ENCODE measurements around the gene SYVN1.
A peak's percentile ranks its signal among the peaks of the same experiment; 100 is the strongest.

The SYVN1 gene

DNA sequence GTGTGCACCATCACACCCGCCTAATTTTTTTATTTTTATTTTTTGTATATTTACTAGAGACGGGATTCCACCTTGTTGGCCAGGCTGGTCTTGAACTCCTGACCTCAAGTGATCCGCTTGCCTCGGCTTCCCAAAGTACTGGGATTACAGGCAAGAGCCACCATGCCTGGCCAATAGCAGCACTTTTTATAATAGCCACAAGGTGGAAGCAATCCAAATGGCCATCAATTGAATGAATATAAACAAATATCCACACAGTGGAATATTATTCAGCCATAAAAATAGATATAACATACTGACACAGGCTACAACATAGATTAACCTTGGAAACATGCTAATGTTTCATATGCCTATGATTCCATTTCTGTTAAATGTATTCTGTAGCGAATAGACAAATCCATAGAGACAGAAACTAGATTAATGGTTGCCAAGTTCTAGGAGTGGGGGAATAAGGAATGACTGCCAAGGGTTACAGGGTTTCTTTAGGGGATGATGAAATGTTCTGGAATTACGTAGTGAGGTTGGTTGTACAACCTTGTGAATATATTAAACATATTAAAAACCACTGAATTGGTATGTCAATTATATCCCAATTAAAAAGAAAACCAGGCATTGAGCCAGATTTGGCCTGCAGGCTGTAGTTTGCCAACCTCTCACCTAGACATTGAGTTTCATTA is 33.5 kb downstream of the SYVN1 start:
- no peak overlapping the region for H3K4me3 Mint-ChIP-seq
- H3K27ac Mint-ChIP-seq: no peak overlapping the region
- H3K4me1 Mint-ChIP-seq (ENCODE audit: low read depth): peaks cover 21% of the 10 kb centered on the region
- H3K27me3 Mint-ChIP-seq: no peaks in the 10 kb centered on the region
- no peaks in the 10 kb centered on the region for H3K9me3 Mint-ChIP-seq (ENCODE audit: low read depth)
- peaks cover 2% of the 10 kb centered on the region for H3K36me3 Mint-ChIP-seq

DNA sequence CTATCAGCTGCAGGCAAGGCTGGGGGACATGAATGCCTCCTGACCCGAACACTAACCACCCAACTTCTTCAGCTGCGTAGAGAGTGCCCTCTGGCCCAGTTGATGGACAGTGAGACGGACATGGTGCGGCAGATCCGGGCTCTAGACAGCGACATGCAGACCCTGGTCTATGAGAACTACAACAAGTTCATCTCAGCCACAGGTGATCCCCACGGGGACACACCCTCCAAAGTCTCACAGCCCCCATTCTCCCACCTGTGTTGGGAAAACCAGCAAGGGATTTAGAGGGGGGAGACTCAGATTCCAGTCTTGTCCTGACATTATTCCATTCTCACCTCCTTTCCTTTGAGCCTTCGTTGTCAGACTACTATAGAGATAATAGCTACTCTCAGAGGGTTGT is 37.4 kb downstream of the SYVN1 start:
- Mint-ChIP-seq H3K36me3 (peaks cover 2% of the 10 kb centered on the region), H3K4me1 (ENCODE audit: low read depth) (peaks cover 16% of the 10 kb centered on the region), H3K27ac (no peak overlapping the region), H3K4me3 (peak overlapping the region; percentile 93), H3K9me3 (ENCODE audit: low read depth) (no peaks in the 10 kb centered on the region), H3K27me3 (no peaks in the 10 kb centered on the region)

DNA sequence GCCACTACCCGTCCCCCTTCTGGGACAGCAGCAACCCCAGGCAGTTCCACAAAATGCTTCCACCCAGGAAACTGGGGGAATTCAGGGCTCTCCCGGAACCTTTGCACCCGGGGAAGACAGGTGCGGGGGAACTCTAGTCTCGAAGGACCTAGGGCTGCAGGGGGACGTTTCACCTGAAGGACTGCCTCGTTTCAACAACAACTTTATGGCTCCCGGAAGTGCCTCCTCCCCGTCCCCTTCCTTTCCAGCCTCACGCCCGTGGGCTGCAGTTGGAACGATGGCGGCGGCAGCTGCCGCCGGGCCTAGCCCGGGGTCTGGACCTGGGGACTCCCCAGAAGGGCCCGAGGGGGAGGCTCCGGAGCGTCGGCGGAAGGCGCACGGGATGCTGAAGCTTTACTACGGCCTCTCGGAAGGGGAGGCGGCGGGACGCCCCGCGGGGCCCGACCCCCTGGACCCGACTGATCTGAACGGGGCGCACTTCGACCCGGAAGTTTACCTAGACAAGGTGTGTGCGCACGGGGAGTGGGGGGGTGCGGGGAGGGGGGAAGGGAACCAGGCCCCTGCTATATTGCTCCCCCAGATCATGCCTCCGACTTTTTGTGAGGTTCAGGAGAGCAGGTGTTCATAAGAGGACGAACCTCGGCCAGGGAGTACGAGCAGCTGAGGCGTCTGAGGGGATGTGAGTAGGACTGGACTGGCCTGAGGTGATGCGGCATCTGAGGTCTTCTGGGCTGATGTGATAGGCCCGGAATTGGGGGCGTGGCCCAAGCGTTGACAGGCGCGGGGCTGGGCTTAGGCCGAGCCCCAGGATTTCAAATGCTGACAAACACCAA is 38.1 kb downstream of the SYVN1 start, which contains the start of gene VPS51:
VPS51 (plus strand) TSS at position 241 of the 833 bp plus-strand sequence; CDS start at position 278, 37 bp downstream.
- Mint-ChIP-seq H3K4me1 (ENCODE audit: low read depth) (peaks cover 16% of the 10 kb centered on the region), H3K4me3 (peak within 1 kb of the TSS; percentile 93), H3K36me3 (peaks cover 2% of the 10 kb centered on the region), H3K27ac (peak within 1 kb of the TSS; percentile 95), H3K9me3 (ENCODE audit: low read depth) (no peaks in the 10 kb centered on the region), H3K27me3 (no peaks in the 10 kb centered on the region)

DNA sequence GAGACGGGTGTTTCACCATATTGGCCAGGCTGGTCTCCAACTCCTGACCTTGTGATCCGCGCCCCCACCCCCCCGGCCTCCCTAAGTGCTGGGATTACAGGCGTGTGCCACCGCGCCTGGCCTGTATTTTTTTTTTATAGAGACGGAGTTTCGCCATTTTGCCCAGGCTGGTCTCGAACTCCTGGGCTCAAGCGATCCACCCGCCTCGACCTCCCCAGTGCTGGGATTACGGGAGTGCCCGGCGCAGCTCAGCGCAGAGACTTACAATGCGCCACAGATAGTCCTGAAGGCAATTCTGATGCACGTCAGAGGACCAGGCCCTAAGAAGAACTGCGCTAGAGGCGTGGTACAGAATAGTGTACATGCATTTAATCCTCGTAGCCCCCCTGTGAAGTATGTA is 38.9 kb downstream of the SYVN1 start:
- H3K4me3 Mint-ChIP-seq: peak overlapping the region; percentile 93
- H3K9me3 Mint-ChIP-seq (ENCODE audit: low read depth): no peaks in the 10 kb centered on the region
- H3K27ac Mint-ChIP-seq: peak overlapping the region; percentile 95
- no peaks in the 10 kb centered on the region for H3K27me3 Mint-ChIP-seq
- H3K4me1 Mint-ChIP-seq (ENCODE audit: low read depth): peaks cover 16% of the 10 kb centered on the region
- peaks cover 2% of the 10 kb centered on the region for H3K36me3 Mint-ChIP-seq

DNA sequence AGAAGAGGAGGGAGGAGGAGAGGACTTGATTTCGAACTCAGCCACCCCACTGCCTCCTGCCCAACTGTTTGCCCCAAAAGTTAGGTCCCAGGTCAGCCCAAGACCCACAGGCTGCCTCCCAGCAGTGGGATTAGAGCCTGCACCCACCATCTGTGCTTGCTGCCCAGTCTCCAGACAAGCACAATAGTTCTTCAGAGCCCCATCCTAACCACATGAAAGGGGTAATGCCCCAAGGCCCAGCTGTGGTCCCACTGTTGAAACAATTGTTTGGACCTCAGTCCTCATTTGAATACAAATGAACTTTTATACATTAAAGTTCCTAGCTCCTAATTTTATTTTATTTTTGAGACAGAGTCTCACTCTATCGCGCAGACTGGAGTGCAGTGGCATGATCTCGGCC is 43.7 kb downstream of the SYVN1 start:
- peaks cover 2% of the 10 kb centered on the region for H3K36me3 Mint-ChIP-seq
- H3K27ac Mint-ChIP-seq: no peak overlapping the region
- no peaks in the 10 kb centered on the region for H3K9me3 Mint-ChIP-seq (ENCODE audit: low read depth)
- H3K4me1 Mint-ChIP-seq (ENCODE audit: low read depth): peaks cover 3% of the 10 kb centered on the region
- no peak overlapping the region for H3K4me3 Mint-ChIP-seq
- H3K27me3 Mint-ChIP-seq: no peaks in the 10 kb centered on the region

DNA sequence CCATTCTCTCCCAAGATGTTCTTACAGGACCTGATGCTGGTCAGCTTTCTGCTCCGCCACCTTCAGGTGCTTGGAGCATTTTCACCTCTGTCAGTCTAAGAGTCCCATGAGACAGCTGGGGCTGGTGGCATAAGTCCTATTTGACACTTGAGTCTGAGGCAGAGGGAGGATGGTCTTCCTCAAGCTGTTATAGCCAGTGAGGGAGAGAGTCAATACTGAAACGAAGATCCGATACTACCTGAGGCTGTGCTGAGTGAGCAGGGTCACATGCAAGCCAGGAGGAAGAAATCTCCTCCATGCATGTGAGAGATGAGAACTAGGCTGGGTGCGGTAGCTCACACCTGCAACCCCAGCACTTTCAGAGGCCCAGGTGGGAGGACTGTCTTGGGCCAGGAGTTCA is 44.7 kb downstream of the SYVN1 start:
- peaks cover 11% of the 10 kb centered on the region for H3K4me1 Mint-ChIP-seq (ENCODE audit: low read depth)
- no peaks in the 10 kb centered on the region for H3K9me3 Mint-ChIP-seq (ENCODE audit: low read depth)
- no peak overlapping the region for H3K27ac Mint-ChIP-seq
- no peak overlapping the region for H3K4me3 Mint-ChIP-seq
- H3K27me3 Mint-ChIP-seq: no peaks in the 10 kb centered on the region
- H3K36me3 Mint-ChIP-seq: peaks cover 2% of the 10 kb centered on the region

DNA sequence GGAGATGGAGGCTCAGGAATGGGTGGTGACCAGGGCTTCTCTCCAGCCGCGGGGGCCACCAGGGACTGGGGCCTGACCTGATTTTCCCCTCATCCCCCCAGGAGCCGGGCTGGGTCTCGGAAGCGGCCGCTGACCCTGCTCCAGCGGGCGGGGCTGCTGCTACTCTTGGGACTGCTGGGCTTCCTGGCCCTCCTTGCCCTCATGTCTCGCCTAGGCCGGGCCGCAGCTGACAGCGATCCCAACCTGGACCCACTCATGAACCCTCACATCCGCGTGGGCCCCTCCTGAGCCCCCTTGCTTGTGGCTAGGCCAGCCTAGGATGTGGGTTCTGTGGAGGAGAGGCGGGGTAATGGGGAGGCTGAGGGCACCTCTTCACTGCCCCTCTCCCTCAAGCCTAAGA is 46.5 kb downstream of the SYVN1 start:
- peaks cover 2% of the 10 kb centered on the region for H3K36me3 Mint-ChIP-seq
- peaks cover 16% of the 10 kb centered on the region for H3K4me1 Mint-ChIP-seq (ENCODE audit: low read depth)
- H3K27me3 Mint-ChIP-seq: no peaks in the 10 kb centered on the region
- H3K9me3 Mint-ChIP-seq (ENCODE audit: low read depth): no peaks in the 10 kb centered on the region
- H3K27ac Mint-ChIP-seq: no peak overlapping the region
- no peak overlapping the region for H3K4me3 Mint-ChIP-seq

DNA sequence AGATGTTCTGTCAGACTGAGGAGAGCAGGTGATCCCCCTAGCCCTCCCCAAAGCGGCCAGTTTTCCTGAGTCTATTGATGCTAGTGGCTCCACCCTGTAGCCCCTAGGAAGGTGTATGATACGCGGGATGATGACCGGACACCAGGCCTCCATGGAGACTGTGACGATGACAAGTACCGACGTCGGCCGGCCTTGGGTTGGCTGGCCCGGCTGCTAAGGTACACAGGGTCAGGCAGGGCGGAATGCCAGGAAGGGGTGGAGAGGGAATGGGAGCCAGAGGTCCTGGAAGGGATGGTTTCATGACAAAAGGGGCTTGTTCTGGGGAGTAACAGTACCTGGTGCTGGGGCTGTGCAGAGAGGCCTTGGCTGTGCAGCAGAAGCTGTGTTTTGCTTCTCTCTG is 47.1 kb downstream of the SYVN1 start:
- no peak overlapping the region for H3K4me3 Mint-ChIP-seq
- H3K27ac Mint-ChIP-seq: no peak overlapping the region
- H3K36me3 Mint-ChIP-seq: peaks cover 2% of the 10 kb centered on the region
- no peaks in the 10 kb centered on the region for H3K9me3 Mint-ChIP-seq (ENCODE audit: low read depth)
- peaks cover 16% of the 10 kb centered on the region for H3K4me1 Mint-ChIP-seq (ENCODE audit: low read depth)
- no peaks in the 10 kb centered on the region for H3K27me3 Mint-ChIP-seq

DNA sequence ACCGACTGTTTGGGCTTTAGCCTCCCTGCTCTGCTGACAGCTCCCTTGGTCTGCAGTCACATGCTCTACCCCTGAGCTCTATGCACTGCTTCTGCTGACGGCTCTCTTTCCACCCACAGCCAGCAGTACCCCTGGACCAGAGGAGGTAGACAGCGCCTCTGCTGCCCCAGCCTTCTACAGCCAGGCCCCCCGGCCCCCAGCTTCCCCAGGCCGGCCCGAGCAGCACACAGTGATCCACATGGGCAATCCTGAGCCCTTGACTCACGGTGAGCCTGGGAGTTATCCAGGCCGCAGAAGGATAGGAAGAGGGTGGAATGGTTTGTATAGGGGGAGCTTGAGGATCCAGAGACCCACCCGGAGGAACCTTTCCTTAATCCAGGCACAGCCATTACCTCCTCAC is 47.5 kb downstream of the SYVN1 start:
- Mint-ChIP-seq H3K27ac (no peak overlapping the region), H3K9me3 (ENCODE audit: low read depth) (no peaks in the 10 kb centered on the region), H3K27me3 (no peaks in the 10 kb centered on the region), H3K4me1 (ENCODE audit: low read depth) (peaks cover 16% of the 10 kb centered on the region), H3K4me3 (no peak overlapping the region), H3K36me3 (peaks cover 2% of the 10 kb centered on the region)

DNA sequence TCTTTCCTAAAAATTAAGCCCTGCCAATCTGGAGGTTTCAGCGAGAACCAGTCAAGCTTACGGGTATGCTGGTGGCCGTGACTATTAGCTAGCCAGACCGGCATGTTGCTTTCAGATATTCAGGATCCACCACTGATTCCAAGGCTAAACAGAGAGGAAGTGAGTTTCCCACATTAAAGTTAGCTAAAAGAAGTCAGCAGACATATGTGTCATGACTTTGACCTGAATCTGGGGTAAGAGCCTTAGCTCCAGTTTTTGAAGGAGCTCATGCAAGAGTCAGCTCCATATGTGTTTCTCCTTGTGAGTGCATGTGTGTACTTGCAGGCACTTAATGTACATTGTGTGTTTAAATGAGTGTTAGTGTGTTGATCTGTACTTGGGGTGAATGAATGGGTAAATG is 48.9 kb downstream of the SYVN1 start:
- Mint-ChIP-seq H3K27me3 (no peaks in the 10 kb centered on the region), H3K4me1 (ENCODE audit: low read depth) (peaks cover 16% of the 10 kb centered on the region), H3K9me3 (ENCODE audit: low read depth) (no peaks in the 10 kb centered on the region), H3K4me3 (peak overlapping the region; percentile 94), H3K27ac (peak overlapping the region; percentile 25), H3K36me3 (peaks cover 2% of the 10 kb centered on the region)

DNA sequence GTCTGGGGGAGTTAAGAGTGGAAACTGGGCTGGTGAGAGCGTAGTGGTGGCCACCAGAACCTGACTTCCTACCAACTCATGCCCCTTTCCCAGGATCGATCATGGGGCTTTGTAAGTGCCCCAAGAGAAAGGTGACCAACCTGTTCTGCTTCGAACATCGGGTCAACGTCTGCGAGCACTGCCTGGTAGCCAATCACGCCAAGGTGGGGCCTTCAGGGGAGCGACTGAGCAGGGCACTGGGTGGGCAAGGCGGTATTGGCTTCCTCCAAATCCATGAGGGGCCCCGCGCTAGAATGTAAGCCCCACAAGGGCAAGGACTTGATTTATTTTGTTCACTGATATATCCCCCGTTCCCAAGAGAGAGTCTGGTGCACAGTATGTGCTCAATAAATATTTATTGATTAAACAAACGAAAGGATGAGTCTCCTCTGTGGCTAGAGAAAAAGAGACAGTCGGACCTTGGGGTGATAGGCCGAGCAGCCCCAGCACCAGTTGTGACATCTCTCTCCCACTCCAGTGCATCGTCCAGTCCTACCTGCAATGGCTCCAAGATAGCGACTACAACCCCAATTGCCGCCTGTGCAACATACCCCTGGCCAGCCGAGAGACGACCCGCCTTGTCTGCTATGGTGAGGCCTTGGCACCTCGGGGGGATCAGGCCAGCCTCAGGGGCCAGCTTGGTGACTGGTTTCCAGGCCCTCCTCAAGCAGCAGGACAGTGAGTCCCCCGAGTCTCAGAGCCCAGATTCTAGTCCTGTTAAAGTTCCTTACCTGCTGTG is 49.5 kb downstream of the SYVN1 start:
- H3K9me3 Mint-ChIP-seq (ENCODE audit: low read depth): no peaks in the 10 kb centered on the region
- H3K4me3 Mint-ChIP-seq: peak overlapping the region; percentile 94
- H3K4me1 Mint-ChIP-seq (ENCODE audit: low read depth): peaks cover 16% of the 10 kb centered on the region
- H3K36me3 Mint-ChIP-seq: peaks cover 2% of the 10 kb centered on the region
- H3K27ac Mint-ChIP-seq: peak overlapping the region; percentile 94
- H3K27me3 Mint-ChIP-seq: no peaks in the 10 kb centered on the region

DNA sequence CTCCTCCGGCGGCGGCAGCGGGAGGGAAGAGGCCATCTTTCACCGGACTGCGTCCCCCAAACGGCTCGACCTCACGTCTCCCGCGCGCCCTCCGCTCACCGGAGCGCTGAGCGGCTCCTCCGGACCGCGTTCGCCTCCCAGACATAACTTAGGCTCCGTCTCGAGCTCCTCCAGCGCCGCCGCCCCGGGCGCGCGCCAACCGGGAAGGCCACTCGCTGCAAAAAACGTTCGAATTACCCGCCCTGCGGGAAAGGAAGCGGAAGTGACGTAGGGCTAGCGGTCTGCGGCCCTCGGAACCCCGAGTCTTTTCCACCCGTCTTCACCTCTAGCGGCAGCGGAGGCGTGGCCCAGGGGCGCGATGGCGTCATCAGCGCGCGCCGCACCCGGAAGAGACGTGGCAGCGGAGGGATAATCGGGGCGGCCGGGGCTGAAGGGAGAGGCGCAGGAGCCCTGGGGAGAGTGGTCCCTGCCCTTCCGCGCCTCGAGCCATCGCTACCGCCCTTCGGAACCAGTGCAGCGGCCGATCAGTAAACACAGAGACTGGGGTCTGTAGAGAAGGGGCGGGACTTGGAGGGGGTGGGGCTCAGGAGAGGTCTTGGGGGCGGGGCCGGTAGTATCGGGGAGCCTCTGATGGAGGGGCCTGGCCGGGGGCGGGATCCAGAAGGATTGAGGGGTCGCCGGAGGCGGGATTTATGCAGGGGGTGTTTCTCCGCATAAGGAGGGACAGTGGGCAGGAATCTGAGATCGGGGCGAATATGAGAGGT is 50.3 kb downstream of the SYVN1 start, which contains the start of the genes CDCA5 and ZFPL1:
CDCA5 (minus strand) TSS at position 207 of the 764 bp plus-strand sequence; CDS start at position 145, 62 bp downstream.
ZFPL1 (plus strand) TSS at position 389 of the 764 bp plus-strand sequence. CDS start 477 bp downstream, outside the sequence.
- Mint-ChIP-seq H3K27me3 (no peaks in the 10 kb centered on the region), H3K36me3 (peaks cover 2% of the 10 kb centered on the region), H3K4me1 (ENCODE audit: low read depth) (peaks cover 16% of the 10 kb centered on the region), H3K27ac (peak within 1 kb of the TSS; percentile 94), H3K4me3 (peak within 1 kb of the TSS; percentile 94), H3K9me3 (ENCODE audit: low read depth) (no peaks in the 10 kb centered on the region)

DNA sequence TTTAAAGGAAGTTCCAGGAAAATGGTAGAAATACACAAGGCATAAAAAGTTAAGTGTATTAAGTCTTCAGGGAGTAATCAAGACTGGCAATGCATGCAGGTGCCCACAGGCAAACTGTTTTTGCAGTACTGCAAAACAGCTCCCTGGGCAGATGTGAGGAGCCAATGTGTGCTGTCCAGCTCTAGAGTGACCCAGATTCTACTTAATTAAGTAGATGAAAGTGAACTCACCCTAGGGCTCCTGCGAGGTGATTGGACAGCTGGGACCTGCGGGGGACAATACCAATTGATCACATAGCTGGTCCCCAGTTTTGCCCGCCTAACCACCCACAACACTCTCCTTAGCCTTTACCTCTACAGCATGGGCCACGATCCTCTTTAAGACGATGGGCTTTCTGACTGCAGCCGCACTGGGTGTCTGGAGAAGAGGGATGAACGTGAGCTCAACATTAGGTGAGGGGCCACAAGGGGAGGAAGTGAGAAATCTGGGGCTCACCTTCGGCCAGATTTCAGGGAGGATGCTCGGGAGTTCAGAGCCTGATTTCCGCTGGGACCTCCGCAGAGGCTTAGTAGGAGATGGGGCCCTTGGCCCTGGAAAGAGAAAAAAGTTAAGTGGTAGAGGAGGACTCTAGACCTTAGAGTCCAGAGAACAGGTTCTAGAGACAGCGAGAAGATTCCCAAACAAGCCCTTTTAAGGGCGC is 51.0 kb downstream of the SYVN1 start:
- Mint-ChIP-seq H3K27ac (peak overlapping the region; percentile 94), H3K9me3 (ENCODE audit: low read depth) (no peaks in the 10 kb centered on the region), H3K36me3 (peaks cover 2% of the 10 kb centered on the region), H3K4me3 (peak overlapping the region; percentile 94), H3K4me1 (ENCODE audit: low read depth) (peaks cover 20% of the 10 kb centered on the region), H3K27me3 (no peaks in the 10 kb centered on the region)

Measured in activated naive CD8-positive, alpha-beta T cell (primary cell).